ENCODE results near the gene DNMT1.
A peak's percentile ranks its signal among the peaks of the same experiment; 100 is the strongest.

Gene DNMT1

GRCh38 chr19:10105509-10106099 lies 89.1 kb downstream of the DNMT1 start:
- in situ Hi-C loops (cut with MboI; ENCODE audit: low sequenced_read_pairs, unreplicated experiment) = no loop called here
- DNase-seq (ENCODE audit: low spot score) = peak; percentile 74
- no peak for TF ChIP-seq CTCF (IDR thresholded peaks at IDR 0.05; ENCODE audit: borderline replicate concordance, control extremely low read depth, extremely low read depth, insufficient read depth, missing control alignments)

- peak; percentile 81 for DNase-seq (ENCODE audit: low spot score)
- no peak for TF ChIP-seq CTCF (IDR thresholded peaks at IDR 0.05; ENCODE audit: borderline replicate concordance, control extremely low read depth, extremely low read depth, insufficient read depth, missing control alignments)
- in situ Hi-C loops (cut with MboI; ENCODE audit: low sequenced_read_pairs, unreplicated experiment) = no loop called here
Observed at GRCh38 chr19:10104665-10105508, 89.9 kb downstream of the DNMT1 start.

- in situ Hi-C loops (cut with MboI; ENCODE audit: low sequenced_read_pairs, unreplicated experiment) = no loop called here
- DNase-seq (ENCODE audit: low spot score) = no peak
- TF ChIP-seq CTCF (IDR thresholded peaks at IDR 0.05; ENCODE audit: borderline replicate concordance, control extremely low read depth, extremely low read depth, insufficient read depth, missing control alignments) = no peak
Observed at GRCh38 chr19:10104130-10104513, 90.6 kb downstream of the DNMT1 start.

GRCh38 chr19:10102787-10103236 lies 91.9 kb downstream of the DNMT1 start:
- peak; percentile 79 for DNase-seq (ENCODE audit: low spot score)
- no peak for TF ChIP-seq CTCF (IDR thresholded peaks at IDR 0.05; ENCODE audit: borderline replicate concordance, control extremely low read depth, extremely low read depth, insufficient read depth, missing control alignments)
- in situ Hi-C loops (cut with MboI; ENCODE audit: low sequenced_read_pairs, unreplicated experiment) = no loop called here

GRCh38 chr19:10100163-10100785 lies 94.5 kb downstream of the DNMT1 start:
- TF ChIP-seq CTCF (IDR thresholded peaks at IDR 0.05; ENCODE audit: borderline replicate concordance, control extremely low read depth, extremely low read depth, insufficient read depth, missing control alignments) = no peak
- DNase-seq (ENCODE audit: low spot score) = no peak
- in situ Hi-C loops (cut with MboI; ENCODE audit: low sequenced_read_pairs, unreplicated experiment) = no loop called here

GRCh38 chr19:10096615-10096963 lies 98.2 kb downstream of the DNMT1 start:
- no peak for TF ChIP-seq CTCF (IDR thresholded peaks at IDR 0.05; ENCODE audit: borderline replicate concordance, control extremely low read depth, extremely low read depth, insufficient read depth, missing control alignments)
- DNase-seq (ENCODE audit: low spot score) = no peak
- in situ Hi-C loops (cut with MboI; ENCODE audit: low sequenced_read_pairs, unreplicated experiment) = no loop called here

All from GM13976 (cell line).